ENCODE data around the gene LAS1L. TPM values are rescaled to one million over a fixed set of nuclear protein-coding genes. Genes with fewer than 3 reads are reported as not detected.

LAS1L gene
- total and polyA plus RNA-seq, 2 donors (not counting 1 experiment from before 2014, with no cell fraction given), result 23.4 to 46.7 TPM

DNA sequence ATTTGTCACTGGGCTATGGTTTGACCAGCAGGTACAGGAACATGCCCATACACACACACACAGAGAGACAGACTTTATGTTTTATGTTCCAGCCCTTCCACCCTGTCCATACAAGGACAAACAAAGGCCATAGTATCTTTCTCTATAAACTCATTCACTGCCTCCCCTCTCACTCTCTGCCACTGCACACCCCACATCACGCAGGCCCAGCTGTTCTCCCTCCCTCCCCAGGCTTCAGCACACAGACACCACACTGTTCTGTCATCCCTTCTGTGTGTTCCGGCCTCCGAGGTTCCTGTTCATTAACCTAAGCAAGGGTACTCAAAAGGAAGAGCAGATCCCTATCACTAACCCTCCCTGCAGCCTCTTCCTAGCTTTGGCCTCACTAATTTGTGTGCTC is 17.8 kb downstream of the LAS1L start:
- Histone ChIP-seq H2AFZ (ENCODE audit: insufficient read depth, low read depth, low read length, poor library complexity, severe bottlenecking) (no peak overlapping the region), H3K9ac (ENCODE audit: low read length) (no peak overlapping the region), H4K20me1 (ENCODE audit: control insufficient read depth, insufficient read depth, low read length, poor library complexity, severe bottlenecking) (no peaks in the 10 kb centered on the region), H3K36me3 (replicated peaks in 1 of 2; ENCODE audit: control extremely low read depth in 1 of 2, control insufficient read depth in 1 of 2, extremely low read depth in 1 of 2, insufficient read depth in 2 of 2, low read length in 1 of 2) (peaks cover 0 to 34% of the 10 kb centered on the region in 2 experiments), H3K27me3 (replicated peaks in 1 of 4; ENCODE audit: control extremely low read depth in 1 of 4, control insufficient read depth in 3 of 4, insufficient read depth in 4 of 4, low read length in 3 of 4) (no peaks in the 10 kb centered on the region), H3K4me1 (ENCODE audit: control insufficient read depth in 2 of 2, insufficient read depth in 2 of 2, low read length in 2 of 2) (no peaks in the 10 kb centered on the region), H3K79me2 (ENCODE audit: control insufficient read depth, insufficient read depth, low read length) (no peaks in the 10 kb centered on the region), H3K4me3 (ENCODE audit: control extremely low read depth in 1 of 5, extremely low read depth in 1 of 5, insufficient read depth in 1 of 5, low read depth in 2 of 5, low read length in 4 of 5) (no peak overlapping the region), H3K27ac (ENCODE audit: low read length in 2 of 2) (no peak overlapping the region), H3K4me2 (replicated peaks; ENCODE audit: low read depth, low read length, poor library complexity, severe bottlenecking) (no peak overlapping the region), H3K9me3 (ENCODE audit: control extremely low read depth in 1 of 3, control insufficient read depth in 2 of 3, insufficient read depth in 1 of 3, low read length in 2 of 3) (no peaks in the 10 kb centered on the region)
- Mint-ChIP-seq H3K27ac (no peak overlapping the region), H3K4me1 (no peaks in the 10 kb centered on the region), H3K9me3 (ENCODE audit: insufficient read depth) (no peaks in the 10 kb centered on the region), H3K27me3 (no peaks in the 10 kb centered on the region), H3K4me3 (no peak overlapping the region)
- ATAC-seq (ENCODE audit: low read depth) (no peak), DNase-seq (no peak)
- WGBS (ENCODE audit: insufficient coverage), result 100% methylated on average over 2 of the region's 3 CpGs
- POLR2A ChIA-PET, result no interaction called here
- TF ChIP-seq, protein P1, sequence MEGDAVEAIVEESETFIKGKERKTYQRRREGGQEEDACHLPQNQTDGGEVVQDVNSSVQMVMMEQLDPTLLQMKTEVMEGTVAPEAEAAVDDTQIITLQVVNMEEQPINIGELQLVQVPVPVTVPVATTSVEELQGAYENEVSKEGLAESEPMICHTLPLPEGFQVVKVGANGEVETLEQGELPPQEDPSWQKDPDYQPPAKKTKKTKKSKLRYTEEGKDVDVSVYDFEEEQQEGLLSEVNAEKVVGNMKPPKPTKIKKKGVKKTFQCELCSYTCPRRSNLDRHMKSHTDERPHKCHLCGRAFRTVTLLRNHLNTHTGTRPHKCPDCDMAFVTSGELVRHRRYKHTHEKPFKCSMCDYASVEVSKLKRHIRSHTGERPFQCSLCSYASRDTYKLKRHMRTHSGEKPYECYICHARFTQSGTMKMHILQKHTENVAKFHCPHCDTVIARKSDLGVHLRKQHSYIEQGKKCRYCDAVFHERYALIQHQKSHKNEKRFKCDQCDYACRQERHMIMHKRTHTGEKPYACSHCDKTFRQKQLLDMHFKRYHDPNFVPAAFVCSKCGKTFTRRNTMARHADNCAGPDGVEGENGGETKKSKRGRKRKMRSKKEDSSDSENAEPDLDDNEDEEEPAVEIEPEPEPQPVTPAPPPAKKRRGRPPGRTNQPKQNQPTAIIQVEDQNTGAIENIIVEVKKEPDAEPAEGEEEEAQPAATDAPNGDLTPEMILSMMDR (IDR thresholded peaks at IDR 0.05), result no peak
- no peak for TF ChIP-seq EZH2 (IDR thresholded peaks at IDR 0.05; ENCODE audit: borderline replicate concordance, insufficient read depth, low read depth, low read length, poor library complexity, severe bottlenecking)
- CTCF ChIA-PET, result interaction anchor here (2.0 kb wide), 1 partner anchor 12 kb away, joined by 5 read pairs; no protein-coding TSS in a partner anchor
- intact Hi-C loops (cut with micrococcal nuclease), result no loop called here

DNA sequence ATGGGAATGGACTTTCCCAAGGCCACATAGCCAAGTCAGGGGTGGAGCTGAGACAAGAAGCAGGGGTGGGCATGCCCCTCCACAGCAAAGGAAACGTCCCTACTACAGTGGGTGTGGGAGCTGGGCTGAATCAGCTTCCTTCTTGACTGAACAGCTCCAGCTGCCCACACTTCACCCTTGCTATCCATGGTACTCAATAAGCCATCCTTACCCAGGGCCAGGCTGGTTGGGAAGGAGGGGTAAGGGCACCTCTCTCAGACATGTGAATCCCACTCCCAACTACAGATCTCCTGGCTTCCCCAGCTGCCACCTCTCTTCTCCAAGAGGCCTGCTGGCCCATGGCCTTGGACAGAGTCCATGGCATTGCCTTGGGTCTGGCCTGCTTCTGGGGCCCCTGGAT is 21.0 kb downstream of the LAS1L start:
- TF ChIP-seq EZH2 (IDR thresholded peaks at IDR 0.05; ENCODE audit: borderline replicate concordance, insufficient read depth, low read depth, low read length, poor library complexity, severe bottlenecking), result no peak
- TF ChIP-seq, protein P1 (IDR thresholded peaks at IDR 0.05), result no peak
- no peak overlapping the region for H3K27ac Mint-ChIP-seq
- no peak for DNase-seq

More for the DNA sequence above, 21.0 kb downstream of the LAS1L start:
- Histone ChIP-seq H3K36me3 (replicated peaks in 1 of 2; ENCODE audit: control extremely low read depth in 1 of 2, control insufficient read depth in 1 of 2, extremely low read depth in 1 of 2, insufficient read depth in 2 of 2, low read length in 1 of 2) (peaks cover 0 to 21% of the 10 kb centered on the region in 2 experiments), H4K20me1 (ENCODE audit: control insufficient read depth, insufficient read depth, low read length, poor library complexity, severe bottlenecking) (no peaks in the 10 kb centered on the region), H3K4me3 (ENCODE audit: control extremely low read depth in 1 of 5, extremely low read depth in 1 of 5, insufficient read depth in 1 of 5, low read depth in 2 of 5, low read length in 4 of 5) (no peak overlapping the region), H3K9ac (ENCODE audit: low read length) (no peak overlapping the region), H3K9me3 (ENCODE audit: control extremely low read depth in 1 of 3, control insufficient read depth in 2 of 3, insufficient read depth in 1 of 3, low read length in 2 of 3) (no peaks in the 10 kb centered on the region), H3K79me2 (ENCODE audit: control insufficient read depth, insufficient read depth, low read length) (no peaks in the 10 kb centered on the region), H3K27me3 (replicated peaks in 1 of 4; ENCODE audit: control extremely low read depth in 1 of 4, control insufficient read depth in 3 of 4, insufficient read depth in 4 of 4, low read length in 3 of 4) (no peaks in the 10 kb centered on the region), H2AFZ (ENCODE audit: insufficient read depth, low read depth, low read length, poor library complexity, severe bottlenecking) (no peak overlapping the region), H3K4me1 (ENCODE audit: control insufficient read depth in 2 of 2, insufficient read depth in 2 of 2, low read length in 2 of 2) (no peaks in the 10 kb centered on the region), H3K4me2 (replicated peaks; ENCODE audit: low read depth, low read length, poor library complexity, severe bottlenecking) (no peak overlapping the region), H3K27ac (ENCODE audit: low read length in 2 of 2) (no peak overlapping the region)
- H3K4me3 Mint-ChIP-seq, result no peak overlapping the region
- no peak for ATAC-seq (ENCODE audit: low read depth)
- no peaks in the 10 kb centered on the region for H3K27me3 Mint-ChIP-seq
- intact Hi-C loops (cut with micrococcal nuclease), result no loop called here
- WGBS (ENCODE audit: insufficient coverage), result no CpG with 5 or more reads among the region's 1 CpG
- no peaks in the 10 kb centered on the region for H3K4me1 Mint-ChIP-seq
- ChIA-PET CTCF (no interaction called here), POLR2A (no interaction called here)
- H3K9me3 Mint-ChIP-seq (ENCODE audit: insufficient read depth), result no peaks in the 10 kb centered on the region

Measured in B cell (primary cell).